ENCODE results near the gene LRRC37A3. TPM values are rescaled to one million over a fixed set of nuclear protein-coding genes. Genes with fewer than 3 reads are reported as not detected.

LRRC37A3 gene
- total and polyA plus RNA-seq, 12 donors, result 1.0 to 5.9 (median 3.2) TPM

GRCh38 chr17:64947152-64947551 is 27.9 kb upstream of the LRRC37A3 start:
- DNase-seq (no peak), ATAC-seq (no peak)
- intact Hi-C loops (cut with DNase I), result loop anchor here in 1 of 10 donors (10.0 kb wide), 1 partner anchor 248 kb away; no protein-coding TSS in a partner anchor
- no peak overlapping the region for H3K27ac ChIP-seq
- H3K36me3 ChIP-seq, result no peaks in the 10 kb centered on the region
- H3K4me3 ChIP-seq, result no peak overlapping the region
- H3K27me3 ChIP-seq, result no peaks in the 10 kb centered on the region
- H3K4me1 ChIP-seq, result no peaks in the 10 kb centered on the region
- H3K9me3 ChIP-seq, result no peaks in the 10 kb centered on the region
- no peak for TF ChIP-seq CTCF (IDR thresholded peaks at IDR 0.05)

- 89% methylated on average over 2 of the region's 2 CpGs for WGBS, 2 donors
These were observed 22.5 kb upstream of the LRRC37A3 start for GRCh38 chr17:64941761-64942160.

GRCh38 chr17:64941045-64941444 is 21.8 kb upstream of the LRRC37A3 start:
- ATAC-seq, result no peak
- no peak for TF ChIP-seq CTCF (IDR thresholded peaks at IDR 0.05)
- no peak overlapping the region for H3K4me3 ChIP-seq

More at GRCh38 chr17:64941761-64942160, 22.5 kb upstream of the LRRC37A3 start:
- no peak for ATAC-seq
- DNase-seq, result no peak
- Histone ChIP-seq H3K27ac (no peak overlapping the region), H3K4me1 (no peaks in the 10 kb centered on the region), H3K27me3 (no peaks in the 10 kb centered on the region), H3K36me3 (no peaks in the 10 kb centered on the region), H3K4me3 (no peak overlapping the region), H3K9me3 (no peaks in the 10 kb centered on the region)
- intact Hi-C loops (cut with DNase I), result loop anchor here in 1 of 10 donors (10.0 kb wide), 1 partner anchor 253 kb away; no protein-coding TSS in a partner anchor
- no peak for TF ChIP-seq CTCF (IDR thresholded peaks at IDR 0.05)

GRCh38 chr17:64940055-64940454 is 20.8 kb upstream of the LRRC37A3 start:
- WGBS, 2 donors, result 95 to 98% methylated on average over 4 of the region's 4 CpGs
- ATAC-seq, result no peak
- intact Hi-C loops (cut with DNase I), result loop anchor here in 1 of 10 donors (10.0 kb wide), 1 partner anchor 255 kb away; no protein-coding TSS in a partner anchor

More at GRCh38 chr17:64941045-64941444, 21.8 kb upstream of the LRRC37A3 start:
- intact Hi-C loops (cut with DNase I), result loop anchor here in 1 of 10 donors (10.0 kb wide), 1 partner anchor 254 kb away; no protein-coding TSS in a partner anchor
- WGBS, 2 donors, result 88 to 97% methylated on average over 3 of the region's 3 CpGs
- Histone ChIP-seq H3K27me3 (no peaks in the 10 kb centered on the region), H3K27ac (no peak overlapping the region), H3K9me3 (no peaks in the 10 kb centered on the region), H3K4me1 (no peaks in the 10 kb centered on the region), H3K36me3 (no peaks in the 10 kb centered on the region)
- no peak for DNase-seq

More at GRCh38 chr17:64940055-64940454, 20.8 kb upstream of the LRRC37A3 start:
- Histone ChIP-seq H3K4me3 (no peak overlapping the region), H3K9me3 (no peaks in the 10 kb centered on the region), H3K27me3 (no peaks in the 10 kb centered on the region), H3K27ac (no peak overlapping the region), H3K36me3 (no peaks in the 10 kb centered on the region), H3K4me1 (no peaks in the 10 kb centered on the region)
- TF ChIP-seq CTCF (IDR thresholded peaks at IDR 0.05), result no peak
- no peak for DNase-seq

All from heart right ventricle (tissue), 16 donors.